A549 (cell line): ENCODE data around the gene S100A7. TPM values are rescaled to one million over a fixed set of nuclear protein-coding genes. Genes with fewer than 3 reads are reported as not detected.
"Not testable (repeated sequence)": the region's sequence is repeated elsewhere in the genome, so short reads cannot be mapped to it uniquely, and the experiment has no call there.

ENCODE experiments used
- ATAC-seq, 2 experiments: fragments of 200-7000 bp in 1 of 2; fragments of >200 bp in 1 of 2; cut with Nextera tagmentation in 1 of 2; cut with Tn5 transposase in 1 of 2; 3 replicates each; pipeline versions ENCODE4 v1.8.0 to v1.9.1; 2018 to 2020; ENCODE audit warnings: mild to moderate bottlenecking in 1 of 2, moderate library complexity in 1 of 2
- CTCF ChIA-PET: fragments of 300-600 bp; sonication (Branson Sonifier 250); formaldehyde crosslinking; extraction: SDS; loops from one replicate; lab custom pipeline; 2021; ENCODE audit warnings: antibody characterized with exemption, inconsistent platforms; lab: Yijun Ruan, JAX
- POLR2A ChIA-PET: fragments of 350-600 bp; formaldehyde crosslinking; extraction: SDS; loops from one replicate; lab custom pipeline; 2021; ENCODE audit warnings: antibody characterized with exemption, inconsistent platforms; lab: Yijun Ruan, JAX
- DNase-seq, 2 experiments: peaks; one replicate each; pipeline versions ENCODE4 v3.0.0 to v3.0.0-alpha.2; 2011 to 2016; ENCODE audit warnings: low read depth in 1 of 2, low spot score in 1 of 2
- FAIRE-seq: peaks from 2 replicates; lab custom pipeline; 2011; peaks lifted over from hg19 to GRCh38; lab: Jason Lieb, UNC
- H3K27ac ChIP-seq, 2 experiments: fragments of >200 bp; sonication (Bioruptor Twin); formaldehyde crosslinking; 3 replicates each; pipeline ENCODE4 v1.5.1; 2016 to 2017
- H3K4me1 ChIP-seq: fragments of >200 bp; sonication (Bioruptor Twin); formaldehyde crosslinking; 3 replicates; pipeline ENCODE4 v1.6.1; 2016
- H3K4me2 ChIP-seq: fragments of >200 bp; sonication (Bioruptor Twin); formaldehyde crosslinking; 3 replicates; pipeline ENCODE4 v1.6.1; 2016
- H3K4me3 ChIP-seq: fragments of >200 bp; sonication (Bioruptor Twin); formaldehyde crosslinking; 3 replicates; pipeline ENCODE4 v1.5.1; 2016
- H3K9me3 ChIP-seq: fragments of >200 bp; sonication (Bioruptor Twin); formaldehyde crosslinking; 3 replicates; pipeline ENCODE4 v1.6.1; 2016
- CEBPB ChIP-seq, 2 experiments: fragments of >200 bp in 1 of 2; sonication (Bioruptor Twin) in 1 of 2; formaldehyde crosslinking in 1 of 2; IDR thresholded peaks; 2 replicates each; pipeline ENCODE4 v1.6.1; 2012 to 2016
- CHD4 ChIP-seq: fragments of 200-600 bp; sonication (generic); IDR thresholded peaks from 2 replicates; pipeline ENCODE4 v1.6.1; 2016; ENCODE audit warnings: antibody characterized with exemption, mild to moderate bottlenecking, borderline replicate concordance
- ELK1 ChIP-seq: fragments of 150-350 bp; IDR thresholded peaks from 2 replicates; pipeline ENCODE4 v1.6.1; 2014; ENCODE audit warnings: low read depth, mild to moderate bottlenecking, low read length
- FOSB ChIP-seq: fragments of 250-450 bp; sonication (Bioruptor Pico); IDR thresholded peaks from 2 replicates; pipeline ENCODE4 v1.5.0; 2020; ENCODE audit warnings: mild to moderate bottlenecking, moderate library complexity
- HMGXB4 ChIP-seq: fragments of 250-450 bp; sonication (Bioruptor Pico); IDR thresholded peaks from 2 replicates; pipeline ENCODE4 v1.5.0; 2021; ENCODE audit warnings: mild to moderate bottlenecking, moderate library complexity, borderline replicate concordance
- KDM5A ChIP-seq: fragments of 200-600 bp; sonication (generic); IDR thresholded peaks from 2 replicates; pipeline ENCODE4 v1.6.1; 2016; ENCODE audit warnings: antibody characterized with exemption, mild to moderate bottlenecking
- POLR2A ChIP-seq: IDR thresholded peaks from 2 replicates; pipeline ENCODE4 v1.6.1; 2012; ENCODE audit warnings: mild to moderate bottlenecking, low read length
- POLR2AphosphoS2 ChIP-seq: conservative IDR thresholded peaks from 2 replicates; pipeline ENCODE4 v1.6.1; 2012; ENCODE audit warnings: low read length, improper control_type of control experiment, inconsistent platforms
- RNF2 ChIP-seq: fragments of 200-600 bp; sonication (generic); IDR thresholded peaks from 2 replicates; pipeline ENCODE4 v1.6.1; 2016; ENCODE audit warnings: low read depth, mild to moderate bottlenecking, antibody characterized with exemption, moderate library complexity, borderline replicate concordance
- USF2 ChIP-seq: fragments of 450-650 bp; IDR thresholded peaks from 2 replicates; pipeline ENCODE4 v1.6.1; 2014; ENCODE audit warnings: antibody characterized with exemption
- WGBS: methylation state at CpG from one replicate; pipeline ENCODE4 v1.1.6; 2017; ENCODE audit errors: missing lambda C conversion rate; 5-methylcytosine and 5-hydroxymethylcytosine counted together
- polyA plus RNA-seq, 4 experiments: library from polyadenylated mRNA; depleted of rRNA in 3 of 4; stranded (reverse); fragments of >200 nt; fragmentation: RNase III in 1 of 4; extraction: RNeasy Plus Mini Kit Qiagen cat#74134 plus additional on column Dnase treatment in 1 of 4; gene quantifications; 2 replicates in 3 of 4; 3 replicates in 1 of 4; pipeline ENCODE4 v1.2.3, GENCODE V29; 2011 to 2017

Gene S100A7
- polyA plus RNA-seq, 2 of the 4 experiments (the other 2 are of a cell fraction), result not detected

GRCh38 chr1:153459655-153460054, 796 bp downstream of the S100A7 start:
- Histone ChIP-seq H3K4me2 (no peak overlapping the region), H3K9me3 (no peaks in the 10 kb centered on the region), H3K4me1 (no peaks in the 10 kb centered on the region), H3K4me3 (no peak overlapping the region), H3K27ac (no peak overlapping the region)
- 27% methylated on average over 2 of the region's 2 CpGs for WGBS
- no peak for TF ChIP-seq HMGXB4 (CRISPR knock-in tag)
- ChIA-PET POLR2A (no interaction called here), CTCF (interaction anchor here (0.8 to 2.0 kb wide), 4 partner anchors 21 to 107 kb away, joined by 3 to 10 read pairs (median 4); no protein-coding TSS in a partner anchor)
- ATAC-seq (no peak), FAIRE-seq (no peak), DNase-seq (no peak)

GRCh38 chr1:153456396-153456795, 4.1 kb downstream of the S100A7 start:
- CTCF ChIA-PET, result interaction anchor here (0.6 to 3.3 kb wide), 5 partner anchors 10 to 110 kb away, joined by 3 to 15 read pairs (median 3); no protein-coding TSS in a partner anchor
- Histone ChIP-seq H3K4me3 (no peak overlapping the region), H3K4me2 (no peak overlapping the region), H3K27ac (no peak overlapping the region), H3K9me3 (no peaks in the 10 kb centered on the region), H3K4me1 (no peaks in the 10 kb centered on the region)
- POLR2A ChIA-PET, result no interaction called here
- no peak for TF ChIP-seq USF2
- no peak for TF ChIP-seq KDM5A
- no peak for TF ChIP-seq POLR2A
- TF ChIP-seq ELK1, result no peak
- TF ChIP-seq CEBPB (IDR thresholded peaks at IDR 0.05), result no peak
- no peak for ATAC-seq
- WGBS, result 3% methylated on average over 1 of the region's 1 CpG
- FAIRE-seq, result no peak
- DNase-seq, result no peak

DNA sequence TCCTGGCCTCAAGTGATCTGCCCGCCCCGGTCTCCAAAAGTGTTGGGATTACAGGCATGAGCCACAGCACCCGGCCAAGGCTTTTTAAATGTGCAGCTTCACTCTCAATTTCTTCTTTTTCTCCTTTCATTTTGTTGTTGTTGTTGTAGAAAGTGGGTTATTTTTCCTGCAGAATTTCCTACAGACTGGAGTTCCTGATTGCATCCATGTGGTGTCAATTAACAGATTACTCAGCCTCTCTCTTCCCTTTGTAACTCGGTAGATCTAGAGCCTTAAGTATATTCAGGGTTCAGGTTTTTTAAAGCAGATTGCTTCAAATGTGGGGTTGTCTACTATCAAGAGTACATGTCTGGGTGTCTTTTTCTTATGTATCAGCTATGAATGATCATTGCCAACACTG, 11.6 kb downstream of the S100A7 start:
- H3K27ac ChIP-seq, H3K4me3 ChIP-seq, ATAC-seq, POLR2A ChIA-PET, H3K4me2 ChIP-seq, DNase-seq, FAIRE-seq, H3K9me3 ChIP-seq: not testable (repeated sequence)
- CTCF ChIA-PET, result interaction anchor here (1.5 kb wide), 1 partner anchor 46 kb away, joined by 4 read pairs; no protein-coding TSS in a partner anchor
- peaks cover 11% of the 10 kb centered on the region; the same call in 2 of the 3 replicates for H3K4me1 ChIP-seq
- 36% methylated on average over 4 of the region's 4 CpGs for WGBS
- 0 out of 2 replicates have a peak, but pooled peaks have one; percentile 6 for TF ChIP-seq RNF2

DNA sequence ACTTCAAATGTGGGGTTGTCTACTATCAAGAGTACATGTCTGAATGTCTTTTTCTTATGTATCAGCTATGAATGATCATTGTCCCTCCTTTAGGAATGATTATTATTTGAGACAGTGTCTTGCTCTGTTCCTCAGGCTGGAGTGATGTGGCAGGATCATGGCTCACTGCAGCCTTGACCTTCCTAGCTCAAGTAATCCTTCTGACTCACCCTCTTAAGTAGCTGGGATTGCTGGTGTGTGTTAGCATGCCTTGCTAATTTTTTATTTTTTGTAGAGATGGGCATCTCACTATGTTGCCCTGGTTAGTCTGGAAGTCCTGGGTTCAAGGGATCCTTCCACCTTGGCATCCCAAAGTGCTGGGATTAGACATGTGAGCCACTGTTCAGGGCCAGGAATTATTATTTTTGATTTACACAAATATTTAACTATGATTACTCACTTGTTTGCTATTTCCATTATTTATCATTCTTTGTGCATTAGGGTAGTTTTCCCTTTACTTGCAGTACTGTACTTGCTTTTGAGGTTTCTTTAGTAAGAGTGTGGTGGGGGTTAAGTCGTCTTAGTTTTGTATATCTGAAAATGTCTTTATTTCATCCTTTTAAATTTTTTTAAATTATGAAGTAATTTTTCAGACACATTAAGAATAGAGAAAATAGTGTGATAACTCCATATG, 12.8 kb downstream of the S100A7 start:
- ChIA-PET CTCF (interaction anchor here (1.0 kb wide), 1 partner anchor 104 kb away, joined by 3 read pairs; no protein-coding TSS in a partner anchor), POLR2A (no interaction called here)
- no peak for TF ChIP-seq POLR2AphosphoS2
- no peak for TF ChIP-seq CHD4
- no peak for TF ChIP-seq FOSB (CRISPR knock-in tag)
- WGBS, result 0% methylated on average over 1 of the region's 1 CpG
- Histone ChIP-seq H3K4me1 (peaks cover 11% of the 10 kb centered on the region; the same call in 2 of the 3 replicates), H3K9me3 (no peaks in the 10 kb centered on the region; the same call in 2 of the 3 replicates), H3K27ac (no peak overlapping the region), H3K4me2 (peak overlapping the region; percentile 31; the same call in 1 of the 3 replicates), H3K4me3 (no peak overlapping the region)
- DNase-seq (peak in 1 of 2 experiments; percentile 12), FAIRE-seq (no peak), ATAC-seq (peak in 1 of 2 experiments; percentile 67; a peak in 3 of 6 replicates)
